Measurements from ENCODE around the gene ALX3.

DNA sequence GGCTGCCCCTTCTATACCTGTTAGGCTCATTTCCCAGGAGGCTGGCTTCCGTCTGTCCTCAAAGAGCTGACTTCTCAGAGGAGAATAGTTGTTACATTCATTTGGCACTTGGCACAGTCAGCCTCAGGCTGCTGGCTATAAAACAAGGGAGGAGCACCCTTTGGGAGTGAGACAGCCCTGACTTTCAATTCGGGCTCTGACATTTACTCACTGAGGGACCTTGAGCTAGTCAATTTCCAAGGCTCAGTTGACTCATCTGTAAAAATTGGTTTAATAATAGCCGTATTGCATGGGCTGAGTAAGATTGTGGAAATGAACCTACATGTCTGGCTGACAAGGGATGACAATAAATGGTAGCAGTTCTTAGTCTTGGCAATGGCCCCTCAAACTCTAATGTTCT lies 13.7 kb downstream of the ALX3 start:
- TF ChIP-seq PATZ1 (tag by site-specific recombination; IDR thresholded peaks at IDR 0.05) (no peak), BCL11A (tag by site-specific recombination; IDR thresholded peaks at IDR 0.05; ENCODE audit: low read depth) (no peak), ZNF558 (tag by site-specific recombination; IDR thresholded peaks at IDR 0.05) (no peak), ZNF830 (tag by site-specific recombination; IDR thresholded peaks at IDR 0.05; ENCODE audit: low read depth) (no peak)
- TF ChIP-seq, protein P1, sequence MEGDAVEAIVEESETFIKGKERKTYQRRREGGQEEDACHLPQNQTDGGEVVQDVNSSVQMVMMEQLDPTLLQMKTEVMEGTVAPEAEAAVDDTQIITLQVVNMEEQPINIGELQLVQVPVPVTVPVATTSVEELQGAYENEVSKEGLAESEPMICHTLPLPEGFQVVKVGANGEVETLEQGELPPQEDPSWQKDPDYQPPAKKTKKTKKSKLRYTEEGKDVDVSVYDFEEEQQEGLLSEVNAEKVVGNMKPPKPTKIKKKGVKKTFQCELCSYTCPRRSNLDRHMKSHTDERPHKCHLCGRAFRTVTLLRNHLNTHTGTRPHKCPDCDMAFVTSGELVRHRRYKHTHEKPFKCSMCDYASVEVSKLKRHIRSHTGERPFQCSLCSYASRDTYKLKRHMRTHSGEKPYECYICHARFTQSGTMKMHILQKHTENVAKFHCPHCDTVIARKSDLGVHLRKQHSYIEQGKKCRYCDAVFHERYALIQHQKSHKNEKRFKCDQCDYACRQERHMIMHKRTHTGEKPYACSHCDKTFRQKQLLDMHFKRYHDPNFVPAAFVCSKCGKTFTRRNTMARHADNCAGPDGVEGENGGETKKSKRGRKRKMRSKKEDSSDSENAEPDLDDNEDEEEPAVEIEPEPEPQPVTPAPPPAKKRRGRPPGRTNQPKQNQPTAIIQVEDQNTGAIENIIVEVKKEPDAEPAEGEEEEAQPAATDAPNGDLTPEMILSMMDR (tag by site-specific recombination; IDR thresholded peaks at IDR 0.05): no peak
- TF ChIP-seq, protein P2, sequence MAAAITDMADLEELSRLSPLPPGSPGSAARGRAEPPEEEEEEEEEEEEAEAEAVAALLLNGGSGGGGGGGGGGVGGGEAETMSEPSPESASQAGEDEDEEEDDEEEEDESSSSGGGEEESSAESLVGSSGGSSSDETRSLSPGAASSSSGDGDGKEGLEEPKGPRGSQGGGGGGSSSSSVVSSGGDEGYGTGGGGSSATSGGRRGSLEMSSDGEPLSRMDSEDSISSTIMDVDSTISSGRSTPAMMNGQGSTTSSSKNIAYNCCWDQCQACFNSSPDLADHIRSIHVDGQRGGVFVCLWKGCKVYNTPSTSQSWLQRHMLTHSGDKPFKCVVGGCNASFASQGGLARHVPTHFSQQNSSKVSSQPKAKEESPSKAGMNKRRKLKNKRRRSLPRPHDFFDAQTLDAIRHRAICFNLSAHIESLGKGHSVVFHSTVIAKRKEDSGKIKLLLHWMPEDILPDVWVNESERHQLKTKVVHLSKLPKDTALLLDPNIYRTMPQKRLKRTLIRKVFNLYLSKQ (tag by site-specific recombination; IDR thresholded peaks at IDR 0.05; ENCODE audit: borderline replicate concordance): no peak
